Lower leg skin (tissue), 4 donors: ENCODE results near the gene MRPL36. TPM values are rescaled to one million over a fixed set of nuclear protein-coding genes. Genes with fewer than 3 reads are reported as not detected.

Experiments
- DNase-seq, 2 donors: peaks; one replicate each; pipeline ENCODE4 v3.0.0-alpha.2; 2019; ENCODE audit warnings: low spot score in 2 of 2
- H3K4me3 ChIP-seq: fragments of 200-600 bp; sonication (generic); 2 replicates; pipeline ENCODE4 v1.5.1; 2017; ENCODE audit warnings: mild to moderate bottlenecking, low read depth; ENCODE audit not compliant: poor library complexity, severe bottlenecking
- POLR2A ChIP-seq, 2 donors: fragments of 450-650 bp; IDR thresholded peaks; one replicate each; pipeline ENCODE4 v1.6.1; 2016 to 2017; ENCODE audit warnings: antibody characterized with exemption in 2 of 2, mild to moderate bottlenecking in 1 of 2, moderate library complexity in 1 of 2
- WGBS, 2 donors: methylation state at CpG; one replicate each; pipeline ENCODE4 v1.1.5; 2018; 5-methylcytosine and 5-hydroxymethylcytosine counted together
- intact Hi-C: fragments of 100-400 bp; cut with DNase I; formaldehyde crosslinking; loops from one replicate; pipeline ENCODE4 v1.15.0; 2023; ENCODE audit warnings: low total_unique reads
- total RNA-seq, 4 donors: library from RNA; depleted of rRNA; stranded (reverse); fragments of >200 nt; gene quantifications; one replicate each; pipeline ENCODE4 v1.1.0, GENCODE V29; 2016
- TF ChIP-seq, protein P1 (sequence below), 3 donors: fragments of 450-650 bp; IDR thresholded peaks; one replicate each; pipeline ENCODE4 v1.5.1; 2016; ENCODE audit warnings: antibody characterized with exemption in 3 of 3, mild to moderate bottlenecking in 3 of 3, moderate library complexity in 2 of 3

Gene MRPL36
- total RNA-seq, 4 donors from 2014 or later, result 34.6 to 59.4 (median 42.6) TPM

DNA sequence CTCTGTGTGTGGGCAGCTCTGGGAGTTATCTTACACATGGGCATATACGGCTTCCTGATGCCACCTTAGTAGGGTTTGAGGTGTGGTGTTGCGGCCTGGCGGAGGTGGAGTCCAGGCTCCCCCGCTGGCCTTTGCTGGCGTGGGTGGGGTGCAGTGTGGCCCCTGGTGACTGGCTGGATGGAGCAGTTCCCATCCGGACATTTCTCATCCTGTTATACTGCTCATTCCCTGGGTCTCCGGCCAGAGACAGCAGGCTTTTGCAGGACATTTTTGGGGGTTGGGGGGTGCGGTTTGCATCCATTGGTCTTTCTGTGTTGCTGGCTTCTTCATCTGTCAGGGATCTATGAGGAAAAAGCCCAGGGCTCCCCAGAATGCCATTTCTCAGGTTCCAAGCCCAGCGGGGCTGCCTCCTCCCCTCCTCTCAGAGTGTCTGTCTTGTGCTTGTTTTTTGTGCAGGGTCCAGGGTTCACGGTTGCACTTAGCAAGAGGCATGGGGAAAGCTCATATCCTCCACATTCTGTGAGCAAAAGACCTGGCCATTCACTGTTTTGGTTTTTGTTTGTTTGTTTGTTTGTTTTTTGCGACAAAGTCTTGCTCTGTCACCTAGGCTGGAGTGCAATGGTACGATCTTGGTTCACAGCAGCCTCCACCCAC lies 23.9 kb upstream of the MRPL36 start:
- TF ChIP-seq, protein P1, sequence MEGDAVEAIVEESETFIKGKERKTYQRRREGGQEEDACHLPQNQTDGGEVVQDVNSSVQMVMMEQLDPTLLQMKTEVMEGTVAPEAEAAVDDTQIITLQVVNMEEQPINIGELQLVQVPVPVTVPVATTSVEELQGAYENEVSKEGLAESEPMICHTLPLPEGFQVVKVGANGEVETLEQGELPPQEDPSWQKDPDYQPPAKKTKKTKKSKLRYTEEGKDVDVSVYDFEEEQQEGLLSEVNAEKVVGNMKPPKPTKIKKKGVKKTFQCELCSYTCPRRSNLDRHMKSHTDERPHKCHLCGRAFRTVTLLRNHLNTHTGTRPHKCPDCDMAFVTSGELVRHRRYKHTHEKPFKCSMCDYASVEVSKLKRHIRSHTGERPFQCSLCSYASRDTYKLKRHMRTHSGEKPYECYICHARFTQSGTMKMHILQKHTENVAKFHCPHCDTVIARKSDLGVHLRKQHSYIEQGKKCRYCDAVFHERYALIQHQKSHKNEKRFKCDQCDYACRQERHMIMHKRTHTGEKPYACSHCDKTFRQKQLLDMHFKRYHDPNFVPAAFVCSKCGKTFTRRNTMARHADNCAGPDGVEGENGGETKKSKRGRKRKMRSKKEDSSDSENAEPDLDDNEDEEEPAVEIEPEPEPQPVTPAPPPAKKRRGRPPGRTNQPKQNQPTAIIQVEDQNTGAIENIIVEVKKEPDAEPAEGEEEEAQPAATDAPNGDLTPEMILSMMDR (IDR thresholded peaks at IDR 0.05), result no peak
- TF ChIP-seq POLR2A (IDR thresholded peaks at IDR 0.05), result no peak
- DNase-seq, result peak in 1 of 2 donors; percentile 52

DNA sequence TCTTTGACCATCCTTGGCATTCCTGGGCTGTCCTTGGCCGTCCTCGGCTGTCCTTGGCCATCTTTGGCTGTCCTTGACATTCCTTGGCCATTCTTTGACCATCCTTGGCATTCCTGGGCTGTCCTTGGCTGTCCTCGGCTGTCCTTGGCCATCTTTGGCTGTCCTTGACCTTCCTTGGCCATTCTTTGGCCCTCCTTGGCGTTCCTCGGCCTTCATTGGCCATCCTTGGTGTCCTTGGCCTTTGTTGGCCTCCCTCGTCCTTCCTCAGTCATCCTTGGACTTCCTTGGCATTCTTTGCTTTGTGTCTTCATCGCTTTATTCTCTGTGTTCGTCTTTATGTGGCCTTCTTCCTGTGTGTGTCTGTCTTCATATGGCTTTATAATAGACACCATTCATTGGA lies 22.2 kb upstream of the MRPL36 start:
- WGBS, 2 donors, result 92 to 96% methylated on average over 8 of the region's 8 CpGs
- peak in 1 of 2 donors; percentile 53 for DNase-seq
- intact Hi-C loops, result no loop called here
- no peak overlapping the region for H3K4me3 ChIP-seq
- TF ChIP-seq, protein P1 (IDR thresholded peaks at IDR 0.05), result no peak
- no peak for TF ChIP-seq POLR2A (IDR thresholded peaks at IDR 0.05)

More for the DNA sequence above, 23.9 kb upstream of the MRPL36 start:
- intact Hi-C loops, result no loop called here
- no peak overlapping the region for H3K4me3 ChIP-seq
- 86 to 96% methylated on average over 12 of the region's 12 CpGs for WGBS, 2 donors

DNA sequence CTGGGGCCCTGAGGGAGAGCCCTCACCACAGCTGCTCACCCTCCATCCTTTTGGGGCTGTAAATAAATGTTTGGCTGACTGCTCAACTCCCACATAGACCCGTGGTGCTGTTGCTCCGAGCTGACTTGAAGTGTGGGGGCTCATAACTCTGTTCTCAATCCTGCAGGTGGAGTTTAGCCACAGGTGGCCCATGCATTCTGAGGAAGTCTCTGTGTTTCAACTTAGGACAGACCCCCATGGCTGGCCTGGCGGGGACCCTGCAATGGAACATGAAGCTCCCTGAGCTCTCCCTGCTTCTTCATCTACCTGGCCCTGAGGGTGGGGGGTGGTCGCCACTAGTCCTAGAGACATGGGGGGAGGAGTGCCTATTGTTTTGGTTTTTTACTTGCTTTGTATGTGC lies 21.3 kb upstream of the MRPL36 start:
- no peak for TF ChIP-seq POLR2A (IDR thresholded peaks at IDR 0.05)
- TF ChIP-seq, protein P1 (IDR thresholded peaks at IDR 0.05), result no peak
- peak in 1 of 2 donors; percentile 48 for DNase-seq
- H3K4me3 ChIP-seq, result no peak overlapping the region
- intact Hi-C loops, result no loop called here
- 91 to 94% methylated on average over 4 of the region's 4 CpGs for WGBS, 2 donors

DNA sequence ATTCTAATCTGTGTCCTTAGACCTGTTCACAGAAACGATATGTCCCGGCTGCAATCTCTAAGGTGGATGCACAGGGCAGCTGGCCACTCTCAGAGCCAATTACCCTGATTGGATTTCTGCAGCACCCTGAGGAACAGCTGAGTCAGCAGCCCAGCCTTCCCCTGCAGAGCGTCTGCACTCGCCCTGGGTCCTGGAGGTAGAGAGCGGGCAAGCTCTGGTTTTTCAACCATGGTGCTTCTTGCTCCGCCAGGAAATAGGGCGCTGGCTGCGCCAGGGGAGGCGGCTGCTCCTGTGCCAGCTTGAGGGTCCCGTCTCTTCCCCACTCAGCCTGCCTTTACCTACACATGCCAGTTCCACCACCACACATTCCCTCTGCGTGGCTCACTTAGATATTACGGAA lies 20.7 kb upstream of the MRPL36 start:
- no peak for TF ChIP-seq POLR2A (IDR thresholded peaks at IDR 0.05)
- TF ChIP-seq, protein P1 (IDR thresholded peaks at IDR 0.05), result no peak
- DNase-seq, result peak in 1 of 2 donors; percentile 39

DNA sequence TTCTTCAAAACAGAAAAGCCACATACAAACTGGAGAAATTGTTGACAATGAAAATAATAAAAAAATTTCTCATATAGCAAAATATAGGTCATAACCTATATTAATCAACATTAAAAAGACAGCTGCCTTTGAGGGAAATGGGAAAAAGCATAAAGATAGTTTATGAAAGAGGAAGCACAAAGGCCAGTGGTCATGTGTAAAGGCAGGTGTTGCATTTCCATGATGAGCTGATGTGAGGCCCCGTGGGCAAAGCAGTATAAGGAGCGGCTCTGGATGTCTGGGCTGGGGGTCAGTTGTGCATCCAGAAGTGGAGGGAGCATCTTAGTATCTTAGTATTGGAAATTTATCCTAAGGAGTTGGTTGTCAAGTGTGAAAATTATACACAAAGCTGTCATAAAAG lies 19.8 kb upstream of the MRPL36 start:
- no peak overlapping the region for H3K4me3 ChIP-seq
- no peak for TF ChIP-seq POLR2A (IDR thresholded peaks at IDR 0.05)
- TF ChIP-seq, protein P1 (IDR thresholded peaks at IDR 0.05), result no peak
- WGBS, 2 donors, result 73 to 93% methylated on average over 2 of the region's 2 CpGs
- DNase-seq, result no peak
- intact Hi-C loops, result no loop called here

More for the DNA sequence above, 20.7 kb upstream of the MRPL36 start:
- intact Hi-C loops, result no loop called here
- WGBS, 2 donors, result 92% methylated on average over 12 of the region's 12 CpGs
- no peak overlapping the region for H3K4me3 ChIP-seq

DNA sequence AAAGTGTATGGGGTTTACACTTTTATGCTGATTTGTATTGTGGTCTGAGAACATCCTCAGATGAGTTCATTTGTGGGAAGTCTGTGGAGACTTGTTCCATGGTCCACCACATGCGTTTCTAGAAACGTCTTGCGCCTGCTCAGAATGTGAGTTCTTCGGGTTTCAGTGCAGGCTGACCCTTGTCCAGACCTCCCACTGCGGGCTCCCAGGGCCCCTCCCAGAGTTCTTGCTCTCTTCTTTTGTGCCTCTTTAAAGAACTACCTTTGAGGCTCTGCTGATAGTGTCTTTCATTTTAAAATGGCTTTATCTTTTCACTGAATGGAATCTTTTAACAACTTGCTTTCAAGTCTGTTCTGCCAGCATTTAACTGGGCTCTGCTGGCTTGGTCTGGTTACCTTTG lies 19.1 kb upstream of the MRPL36 start:
- no peak overlapping the region for H3K4me3 ChIP-seq
- TF ChIP-seq, protein P1 (IDR thresholded peaks at IDR 0.05), result no peak
- no peak for TF ChIP-seq POLR2A (IDR thresholded peaks at IDR 0.05)
- intact Hi-C loops, result no loop called here
- 91 to 95% methylated on average over 5 of the region's 5 CpGs for WGBS, 2 donors
- DNase-seq, result no peak
